Glomerular endothelial cell (primary cell): Measurements from ENCODE around the gene KRTAP3-2. TPM values are rescaled to one million over a fixed set of nuclear protein-coding genes. Genes with fewer than 3 reads are reported as not detected.

Experiments used
- DNase-seq: peaks from one replicate; pipeline ENCODE4 v3.0.0-alpha.2; 2011; ENCODE audit warnings: low read depth, low spot score; ENCODE audit errors: extremely low read depth
- total RNA-seq: library from RNA; depleted of rRNA; stranded (reverse); fragments of >200 nt; gene quantifications from 2 replicates; pipeline ENCODE4 v1.2.3, GENCODE V29; 2015

Gene KRTAP3-2
- total RNA-seq, 1 donor from 2014 or later, result not detected

DNA sequence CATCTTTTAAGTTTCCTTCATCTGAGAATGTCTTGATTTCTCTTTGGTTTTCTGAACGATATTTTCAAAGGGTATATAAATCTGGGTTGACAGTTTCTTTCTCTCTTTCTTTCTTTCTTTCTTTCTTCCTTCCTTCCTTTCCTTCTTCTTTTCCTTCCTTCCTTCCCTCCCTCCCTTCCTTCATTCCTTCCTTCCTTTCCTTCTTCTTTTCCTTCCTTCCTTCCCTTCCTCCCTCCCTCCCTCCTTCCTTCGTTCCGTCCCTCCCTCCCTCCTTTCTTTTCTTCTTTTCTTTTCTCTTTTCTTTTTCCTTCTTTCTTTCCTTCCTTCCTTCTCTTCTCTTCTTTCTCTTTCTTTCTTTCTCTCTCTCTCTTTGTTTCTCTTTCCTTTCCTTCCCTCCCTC, 25.3 kb downstream of the KRTAP3-2 start:
- no peak for DNase-seq

DNA sequence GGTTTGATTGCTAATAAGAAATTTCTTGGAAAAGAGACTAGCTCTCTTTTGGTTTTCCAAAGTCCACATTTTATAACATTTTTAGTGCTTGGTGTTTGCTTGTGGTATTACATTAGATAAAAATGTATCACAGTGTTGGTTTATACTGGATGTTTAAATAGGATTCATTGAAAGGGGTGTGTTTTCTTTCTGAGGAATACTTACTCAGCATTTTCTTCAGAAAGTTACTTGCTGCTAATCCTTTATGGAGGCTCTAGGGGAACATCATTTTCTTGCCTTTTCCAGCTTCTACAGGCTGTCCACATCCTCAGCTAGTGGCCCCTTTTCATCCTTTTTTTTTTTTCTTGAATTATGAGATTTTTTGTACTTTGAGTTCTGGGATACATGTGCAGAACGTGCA, 32.1 kb downstream of the KRTAP3-2 start:
- DNase-seq, result no peak

DNA sequence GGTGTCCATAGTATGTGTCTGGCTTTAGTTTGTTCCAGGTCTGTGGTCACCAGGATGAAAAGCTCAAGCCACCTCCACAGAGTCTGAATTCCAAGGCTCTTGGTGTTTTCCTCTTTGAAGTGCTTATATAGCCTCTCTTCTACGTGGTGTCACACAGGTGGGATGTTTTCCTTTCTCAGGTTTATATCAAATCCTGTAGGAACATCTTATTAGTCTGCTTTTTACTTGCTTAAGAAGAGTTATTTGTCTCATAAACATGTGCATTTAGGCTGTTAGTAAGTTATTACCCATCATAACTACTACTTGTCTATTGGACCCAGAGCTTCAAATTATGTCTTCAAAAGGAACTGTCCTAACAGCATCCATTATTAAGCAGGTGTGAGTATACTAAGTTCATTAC, 32.9 kb downstream of the KRTAP3-2 start, which contains the start of gene KRT39:
Gene KRT39 (minus strand): TSS at position 101 of the 400 bp plus-strand sequence. CDS start 92 bp downstream, at position 9.
- DNase-seq, result no peak

DNA sequence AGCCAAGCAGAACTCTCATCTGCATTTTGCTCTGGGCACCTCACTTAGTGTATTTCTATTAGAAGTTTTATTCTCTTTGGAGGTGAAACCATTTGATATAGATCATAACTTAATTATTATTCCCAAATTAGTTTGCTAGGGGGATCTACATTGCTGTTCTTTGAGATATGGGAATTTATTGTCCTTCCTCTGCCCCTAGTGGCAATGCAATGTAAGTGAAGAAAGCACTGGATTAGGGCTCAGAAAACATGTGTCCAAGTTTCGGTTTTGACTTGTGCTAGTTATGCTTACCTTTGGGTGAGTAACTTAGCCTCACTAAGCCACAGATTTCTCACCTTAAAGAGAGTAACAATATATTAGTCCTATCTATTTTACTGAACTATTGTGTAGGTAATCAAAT, 35.9 kb downstream of the KRTAP3-2 start:
- DNase-seq, result no peak

DNA sequence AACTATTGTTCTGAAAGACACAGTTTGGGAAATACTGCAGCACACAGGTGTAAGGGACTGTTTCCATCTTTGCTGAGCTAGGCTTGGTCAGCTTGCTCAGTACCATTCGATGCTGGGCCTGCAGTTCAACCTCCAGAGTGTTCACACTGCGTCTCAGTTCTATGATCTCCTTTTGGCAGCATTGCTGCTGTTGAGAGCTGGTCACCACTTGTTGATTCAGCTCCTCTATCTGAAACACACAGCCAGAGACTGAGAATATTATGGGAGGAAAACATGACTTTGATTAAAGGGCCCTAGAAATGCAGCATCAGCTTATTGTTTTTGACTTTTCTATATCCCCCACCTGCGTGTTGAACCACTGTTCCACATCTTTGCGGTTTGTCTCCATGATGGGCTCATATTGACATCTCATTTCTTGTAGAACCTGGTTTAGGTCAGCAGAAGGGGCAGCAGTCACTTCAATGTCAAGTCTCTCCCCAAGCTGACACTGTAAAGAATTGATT, 37.6 kb downstream of the KRTAP3-2 start:
- no peak for DNase-seq

DNA sequence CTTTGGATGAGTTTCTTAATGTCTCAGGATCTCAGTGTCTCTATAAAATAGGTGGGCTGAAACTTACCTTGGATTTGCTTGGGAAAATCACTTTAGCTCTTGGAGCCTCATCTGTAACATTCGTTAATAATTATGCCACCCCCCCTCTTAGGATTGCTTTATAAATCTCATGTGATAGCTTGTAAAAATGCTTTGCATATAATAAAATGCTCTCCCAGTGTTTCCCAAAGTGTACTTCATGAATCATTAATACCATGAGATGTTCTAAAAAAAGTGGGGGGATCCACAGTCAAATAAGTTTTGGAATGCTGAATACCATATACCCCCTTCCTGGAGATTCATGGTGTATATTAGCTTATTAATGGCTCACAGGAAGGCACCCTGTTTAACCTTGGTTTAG, 38.1 kb downstream of the KRTAP3-2 start:
- DNase-seq, result no peak

DNA sequence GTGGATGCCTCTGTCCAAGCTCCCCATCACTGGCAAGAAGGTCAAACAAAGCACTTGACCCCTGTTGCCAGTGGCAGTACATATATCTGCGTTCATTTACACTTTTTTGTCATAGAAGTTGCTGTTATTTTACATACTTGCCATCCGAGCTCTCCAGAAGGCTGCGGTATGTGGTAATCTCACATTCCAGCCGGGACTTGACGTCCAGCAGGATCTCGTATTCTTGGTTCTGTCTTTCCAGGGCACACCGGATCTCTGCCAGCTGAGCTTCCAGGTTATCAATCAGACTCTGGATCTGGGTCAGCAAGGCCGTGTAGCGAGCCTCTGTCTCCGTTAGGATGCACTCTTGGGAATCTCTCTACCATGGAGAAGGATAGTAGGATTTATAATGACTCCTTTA, 39.6 kb downstream of the KRTAP3-2 start:
- no peak for DNase-seq

DNA sequence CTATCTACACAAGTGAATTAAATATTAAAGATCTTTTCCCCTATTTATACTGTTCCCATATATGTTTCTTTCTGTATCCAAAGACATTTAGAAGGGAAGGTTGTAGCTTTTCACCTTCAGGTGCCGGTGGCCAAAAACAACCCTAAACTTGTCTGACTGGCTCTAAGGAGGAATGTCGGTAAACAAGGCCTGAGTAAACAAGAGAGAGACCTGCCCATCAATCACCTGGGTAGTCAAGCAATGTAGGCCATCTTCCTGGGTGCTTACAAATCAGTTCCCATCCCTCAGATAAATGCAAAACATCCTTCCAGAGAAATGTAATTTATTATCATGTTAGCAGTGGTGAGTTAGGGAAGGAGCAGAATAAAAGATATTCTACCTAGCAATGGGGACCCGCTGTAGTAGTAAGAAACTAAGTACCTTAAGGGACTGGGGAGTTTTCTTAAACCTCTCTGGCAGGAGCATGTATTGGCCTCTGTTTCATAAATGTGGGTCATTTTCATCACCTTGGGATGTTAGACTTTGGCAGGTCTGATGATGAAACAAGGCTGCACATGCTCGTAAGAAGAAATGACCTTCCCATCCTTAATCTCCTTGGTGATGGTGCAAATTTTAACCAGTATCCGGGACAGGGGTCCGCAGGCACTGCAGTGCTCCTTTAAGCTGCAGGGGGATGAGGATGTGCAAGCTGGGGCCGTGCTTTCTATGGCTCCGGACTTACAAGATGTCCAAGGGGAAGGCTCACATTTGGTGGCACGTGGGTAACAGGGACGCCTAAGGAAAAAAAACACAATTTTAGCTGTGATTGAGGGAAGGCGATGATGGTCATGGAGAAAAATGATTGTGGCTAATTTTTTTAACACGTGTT, 41.4 kb downstream of the KRTAP3-2 start:
- DNase-seq, result no peak

DNA sequence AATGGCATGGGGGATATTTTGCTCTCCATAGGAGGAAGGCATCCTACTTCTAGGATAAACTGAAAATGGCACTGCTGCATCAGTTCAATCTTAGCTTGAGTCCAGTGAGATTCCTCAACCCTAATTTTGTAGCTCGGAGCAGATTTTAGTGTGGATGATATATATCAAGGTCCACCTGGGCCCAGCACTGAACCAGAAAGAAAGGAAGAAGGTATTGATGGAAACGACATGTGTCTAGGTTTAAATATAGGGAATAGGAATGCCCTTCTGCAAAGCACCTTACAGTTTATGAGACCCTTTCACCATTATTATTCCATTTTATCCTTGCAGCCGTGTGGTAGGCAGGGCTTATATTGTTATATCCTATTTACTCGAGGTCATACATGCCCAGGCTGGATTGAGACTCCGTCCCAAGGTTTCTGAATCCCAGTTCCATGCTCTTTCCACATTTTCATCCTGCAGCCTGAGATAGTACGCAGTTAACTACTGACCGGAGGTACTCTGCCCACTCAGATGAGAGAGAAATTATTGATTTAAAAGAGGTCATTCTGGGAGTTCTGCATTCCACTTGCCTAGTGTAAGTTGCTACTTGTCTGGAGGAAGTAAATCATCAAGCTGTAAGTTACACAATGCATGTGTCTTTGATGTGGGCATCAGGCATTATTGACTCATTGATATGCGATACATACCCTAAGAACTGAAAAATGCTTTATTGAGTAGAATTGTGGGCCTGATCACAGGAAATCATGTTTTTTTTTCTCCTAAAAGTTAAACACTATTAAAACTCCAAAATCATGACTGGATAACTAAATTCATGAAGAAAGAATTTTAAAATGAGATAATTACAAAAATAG, 43.1 kb downstream of the KRTAP3-2 start:
- no peak for DNase-seq

DNA sequence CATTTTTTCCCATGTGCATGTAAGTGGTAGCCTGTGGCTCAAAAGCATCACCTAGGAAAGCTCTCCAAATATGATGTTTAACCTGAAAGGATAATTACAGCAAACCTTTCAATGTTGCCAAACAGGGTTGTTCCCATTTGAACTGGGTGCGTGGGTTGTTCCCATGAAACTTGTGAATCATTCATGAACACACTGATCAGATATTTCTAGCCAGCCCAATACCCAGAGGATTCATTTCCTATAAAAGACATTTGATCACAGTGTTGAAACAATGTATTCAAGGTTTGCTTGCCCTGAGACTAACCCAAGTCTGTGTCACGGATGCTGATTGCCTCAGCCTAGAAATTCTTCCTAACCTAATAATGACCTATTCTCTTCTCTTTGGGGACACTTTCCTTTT, 45.8 kb downstream of the KRTAP3-2 start:
- no peak for DNase-seq

DNA sequence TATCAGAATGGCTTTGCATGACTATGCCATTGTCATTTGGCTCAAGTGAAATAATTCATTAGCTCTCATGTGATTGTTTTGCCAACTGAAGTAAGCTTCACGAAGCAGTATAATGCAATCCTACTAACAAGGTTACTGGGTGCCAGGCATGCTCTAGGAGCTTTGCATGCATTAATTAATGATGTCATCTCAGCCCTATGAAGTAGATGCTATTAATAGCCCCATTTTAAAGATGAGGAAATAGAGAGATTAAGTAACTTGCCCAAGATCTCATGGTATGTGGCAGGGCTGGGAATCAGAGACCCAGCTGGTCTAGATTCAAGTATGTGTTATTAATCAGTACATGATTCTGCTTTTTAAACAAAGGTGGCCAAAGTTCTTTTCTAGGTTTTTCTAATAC, 47.0 kb downstream of the KRTAP3-2 start:
- no peak for DNase-seq

DNA sequence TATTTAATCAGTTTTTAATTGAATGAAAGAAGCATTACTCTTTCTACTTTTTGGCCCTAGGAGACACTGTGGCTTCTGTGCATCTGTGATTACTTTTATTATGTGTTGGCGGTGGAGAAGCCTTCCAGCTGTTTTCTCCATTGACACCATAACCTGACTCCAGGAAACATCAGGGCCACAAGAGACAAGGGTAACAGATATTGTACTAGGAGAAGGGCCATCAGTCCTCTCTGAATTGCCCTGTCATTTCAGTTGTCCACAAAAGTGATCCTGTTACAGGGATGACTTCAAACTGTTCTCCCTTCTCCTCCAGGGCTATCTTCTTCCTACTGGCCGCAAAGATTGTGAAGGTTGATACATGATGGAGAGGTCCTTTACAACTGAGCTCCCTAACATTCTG, 47.6 kb downstream of the KRTAP3-2 start:
- no peak for DNase-seq

DNA sequence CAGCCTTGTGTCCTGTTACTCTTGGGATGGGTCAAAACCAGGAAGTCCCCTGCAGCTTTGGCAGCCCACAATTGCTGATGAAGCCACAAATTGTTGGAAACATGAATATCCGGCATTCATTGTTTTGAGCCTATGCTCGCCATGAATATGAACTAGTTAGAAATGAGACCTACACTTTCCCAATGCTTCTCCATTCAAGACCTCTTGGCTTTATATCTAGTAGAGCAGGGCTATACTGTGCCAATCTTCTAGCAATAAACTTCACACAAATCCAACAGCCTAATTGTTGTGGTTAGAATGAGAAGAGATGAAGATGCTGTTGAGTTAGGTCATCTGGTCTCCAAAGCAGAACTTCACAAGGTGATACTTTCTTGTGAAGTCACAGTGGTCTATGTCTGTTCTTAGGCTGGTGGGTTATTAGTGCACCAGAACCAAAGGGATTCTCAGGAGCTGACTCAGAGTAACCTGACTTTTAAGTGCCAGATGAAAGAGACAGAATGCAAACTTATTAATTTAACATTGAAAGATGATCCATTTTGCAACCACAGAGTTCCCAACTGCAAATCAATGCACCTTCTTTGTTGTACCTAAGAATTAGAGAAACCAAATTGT, 48.6 kb downstream of the KRTAP3-2 start:
- DNase-seq, result no peak

DNA sequence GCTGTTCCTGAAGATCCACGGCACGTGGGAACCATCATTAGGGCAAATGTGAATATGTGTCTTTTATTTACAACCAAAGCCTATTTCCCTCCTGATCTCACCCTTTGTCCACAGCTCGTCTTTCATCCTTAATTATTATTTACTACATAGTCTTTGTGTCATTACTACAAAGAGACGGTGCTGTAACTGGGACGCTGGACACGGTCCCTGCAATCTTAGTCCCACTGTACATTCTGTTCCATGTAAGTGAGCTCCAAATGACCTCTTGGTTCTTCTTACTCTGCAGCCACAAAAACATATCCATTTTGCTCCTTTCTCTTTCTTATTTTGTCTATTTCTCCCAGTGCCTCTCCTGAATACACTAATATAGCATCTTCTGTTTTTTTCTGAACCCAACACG, 49.5 kb downstream of the KRTAP3-2 start:
- no peak for DNase-seq

DNA sequence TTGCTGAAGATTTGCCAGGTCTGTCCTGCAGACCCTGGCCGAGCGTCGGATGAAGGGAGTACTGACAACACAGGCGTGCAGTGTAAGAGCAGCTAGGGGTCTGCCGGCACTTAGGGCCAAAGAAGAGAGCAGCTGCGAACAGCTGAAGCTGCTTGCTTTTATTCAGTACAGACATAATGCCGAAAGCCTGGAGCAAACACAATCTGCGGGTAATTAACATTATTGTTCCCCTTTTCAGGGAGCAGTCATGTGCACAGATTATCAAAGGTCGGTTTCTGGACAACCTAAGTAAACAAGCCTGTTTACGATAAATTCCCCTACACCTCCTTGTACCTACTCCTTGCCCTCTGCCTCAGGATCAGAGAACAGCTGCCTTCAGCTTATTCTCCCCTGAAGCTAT, 50.3 kb downstream of the KRTAP3-2 start:
- DNase-seq, result no peak

Other genes starting within 250 kb of the KRTAP3-2 start
- gene KRT25, start 244.6 kb downstream of the KRTAP3-2 start, total RNA-seq, result not detected in 2 replicates
- gene KRT26, start 227.7 kb downstream of the KRTAP3-2 start, total RNA-seq, result not detected in 2 replicates
- not detected in 2 replicates for gene KRT27, start 217.4 kb downstream of the KRTAP3-2 start, total RNA-seq
- gene KRT28, start 199.9 kb downstream of the KRTAP3-2 start, total RNA-seq, result not detected in 2 replicates
- gene KRT10, start 177.3 kb downstream of the KRTAP3-2 start, total RNA-seq, result 18.2 and 24.8 TPM in 2 replicates
- gene KRT12, start 132.7 kb downstream of the KRTAP3-2 start, total RNA-seq, result not detected in 2 replicates
- gene KRT20, start 114.7 kb downstream of the KRTAP3-2 start, total RNA-seq, result not detected in 2 replicates
- gene KRT23, start 62.3 kb downstream of the KRTAP3-2 start, total RNA-seq, result not detected in 2 replicates
- not detected in 2 replicates for gene KRT39, start 33.0 kb downstream of the KRTAP3-2 start, total RNA-seq
- not detected in 2 replicates for gene KRT40, start 15.6 kb downstream of the KRTAP3-2 start, total RNA-seq
- not detected in 2 replicates for gene KRTAP3-3, start 5.7 kb downstream of the KRTAP3-2 start, total RNA-seq
- not detected in 2 replicates for gene KRTAP3-1, start 9.2 kb upstream of the KRTAP3-2 start, total RNA-seq
- gene KRTAP1-5, start 27.3 kb upstream of the KRTAP3-2 start, total RNA-seq, result 0.29 and 0.82 TPM in 2 replicates
- gene KRTAP1-4, start 30.3 kb upstream of the KRTAP3-2 start, total RNA-seq, result not detected in 2 replicates
- gene KRTAP1-3, start 35.0 kb upstream of the KRTAP3-2 start, total RNA-seq, result not detected in 2 replicates
- not detected in 2 replicates for gene KRTAP1-1, start 41.5 kb upstream of the KRTAP3-2 start, total RNA-seq
- gene KRTAP2-1, start 47.4 kb upstream of the KRTAP3-2 start, total RNA-seq, result not detected in 2 replicates
- not detected in 2 replicates for gene KRTAP2-2, start 55.3 kb upstream of the KRTAP3-2 start, total RNA-seq
- 1.8 and 5.4 TPM in 2 replicates for gene KRTAP2-3, start 60.2 kb upstream of the KRTAP3-2 start, total RNA-seq
- gene KRTAP2-4, start 66.0 kb upstream of the KRTAP3-2 start, total RNA-seq, result not detected in 2 replicates
- gene KRTAP4-7, start 84.2 kb upstream of the KRTAP3-2 start, total RNA-seq, result not detected in 2 replicates
- not detected in 2 replicates for gene KRTAP4-8, start 98.2 kb upstream of the KRTAP3-2 start, total RNA-seq
- gene KRTAP4-16, start 102.3 kb upstream of the KRTAP3-2 start, total RNA-seq, result not detected in 2 replicates
- gene KRTAP4-9, start 105.5 kb upstream of the KRTAP3-2 start, total RNA-seq, result not detected in 2 replicates
- gene KRTAP4-11, start 118.5 kb upstream of the KRTAP3-2 start, total RNA-seq, result not detected in 2 replicates
- not detected in 2 replicates for gene KRTAP4-12, start 124.3 kb upstream of the KRTAP3-2 start, total RNA-seq
- not detected in 2 replicates for gene KRTAP4-6, start 140.6 kb upstream of the KRTAP3-2 start, total RNA-seq
- gene KRTAP4-5, start 149.9 kb upstream of the KRTAP3-2 start, total RNA-seq, result not detected in 2 replicates
- not detected in 2 replicates for gene KRTAP4-4, start 160.8 kb upstream of the KRTAP3-2 start, total RNA-seq
- not detected in 2 replicates for gene KRTAP4-3, start 168.3 kb upstream of the KRTAP3-2 start, total RNA-seq
- gene KRTAP4-2, start 178.3 kb upstream of the KRTAP3-2 start, total RNA-seq, result not detected in 2 replicates
- not detected in 2 replicates for gene KRTAP4-1, start 185.0 kb upstream of the KRTAP3-2 start, total RNA-seq
- not detected in 2 replicates for gene KRTAP9-1, start 190.0 kb upstream of the KRTAP3-2 start, total RNA-seq
- not detected in 2 replicates for gene KRTAP9-2, start 226.7 kb upstream of the KRTAP3-2 start, total RNA-seq
- not detected in 2 replicates for gene KRTAP9-3, start 232.5 kb upstream of the KRTAP3-2 start, total RNA-seq
- gene KRTAP9-8, start 238.1 kb upstream of the KRTAP3-2 start, total RNA-seq, result not detected in 2 replicates
- not detected in 2 replicates for gene KRTAP9-4, start 249.8 kb upstream of the KRTAP3-2 start, total RNA-seq